Measurements from ENCODE around the gene ADORA2B. TPM values are rescaled to one million over a fixed set of nuclear protein-coding genes. Genes with fewer than 3 reads are reported as not detected.

ADORA2B gene
- total RNA-seq, 1 donor from 2014 or later, result 13.0 TPM

- TF ChIP-seq, protein P1, sequence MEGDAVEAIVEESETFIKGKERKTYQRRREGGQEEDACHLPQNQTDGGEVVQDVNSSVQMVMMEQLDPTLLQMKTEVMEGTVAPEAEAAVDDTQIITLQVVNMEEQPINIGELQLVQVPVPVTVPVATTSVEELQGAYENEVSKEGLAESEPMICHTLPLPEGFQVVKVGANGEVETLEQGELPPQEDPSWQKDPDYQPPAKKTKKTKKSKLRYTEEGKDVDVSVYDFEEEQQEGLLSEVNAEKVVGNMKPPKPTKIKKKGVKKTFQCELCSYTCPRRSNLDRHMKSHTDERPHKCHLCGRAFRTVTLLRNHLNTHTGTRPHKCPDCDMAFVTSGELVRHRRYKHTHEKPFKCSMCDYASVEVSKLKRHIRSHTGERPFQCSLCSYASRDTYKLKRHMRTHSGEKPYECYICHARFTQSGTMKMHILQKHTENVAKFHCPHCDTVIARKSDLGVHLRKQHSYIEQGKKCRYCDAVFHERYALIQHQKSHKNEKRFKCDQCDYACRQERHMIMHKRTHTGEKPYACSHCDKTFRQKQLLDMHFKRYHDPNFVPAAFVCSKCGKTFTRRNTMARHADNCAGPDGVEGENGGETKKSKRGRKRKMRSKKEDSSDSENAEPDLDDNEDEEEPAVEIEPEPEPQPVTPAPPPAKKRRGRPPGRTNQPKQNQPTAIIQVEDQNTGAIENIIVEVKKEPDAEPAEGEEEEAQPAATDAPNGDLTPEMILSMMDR (IDR thresholded peaks at IDR 0.05; ENCODE audit: insufficient read depth, low read length, poor library complexity, severe bottlenecking), result no peak
- no peak overlapping the region for H3K4me3 ChIP-seq (ENCODE audit: low read depth, low read length)
- no peaks in the 10 kb centered on the region for H3K27me3 ChIP-seq (ENCODE audit: control insufficient read depth, insufficient read depth, low read length)
- no peaks in the 10 kb centered on the region for H3K36me3 ChIP-seq (ENCODE audit: control insufficient read depth, insufficient read depth, low read length)
- no peak for DNase-seq (ENCODE audit: low read depth)
Measured at GRCh38 chr17:15967706-15968399, 22.9 kb downstream of the ADORA2B start.

GRCh38 chr17:15969463-15969862 lies 24.5 kb downstream of the ADORA2B start:
- H3K4me3 ChIP-seq (ENCODE audit: low read depth, low read length), result no peak overlapping the region
- no peaks in the 10 kb centered on the region for H3K36me3 ChIP-seq (ENCODE audit: control insufficient read depth, insufficient read depth, low read length)
- no peak for DNase-seq (ENCODE audit: low read depth)
- TF ChIP-seq, protein P1 (IDR thresholded peaks at IDR 0.05; ENCODE audit: insufficient read depth, low read length, poor library complexity, severe bottlenecking), result no peak
- no peaks in the 10 kb centered on the region for H3K27me3 ChIP-seq (ENCODE audit: control insufficient read depth, insufficient read depth, low read length)

GRCh38 chr17:15970500-15970899 lies 25.6 kb downstream of the ADORA2B start:
- Histone ChIP-seq H3K36me3 (ENCODE audit: control insufficient read depth, insufficient read depth, low read length) (peaks cover 2% of the 10 kb centered on the region), H3K27me3 (ENCODE audit: control insufficient read depth, insufficient read depth, low read length) (no peaks in the 10 kb centered on the region), H3K4me3 (ENCODE audit: low read depth, low read length) (no peak overlapping the region)
- TF ChIP-seq, protein P1 (IDR thresholded peaks at IDR 0.05; ENCODE audit: insufficient read depth, low read length, poor library complexity, severe bottlenecking), result no peak
- DNase-seq (ENCODE audit: low read depth), result no peak

- Histone ChIP-seq H3K4me3 (ENCODE audit: low read depth, low read length) (no peak overlapping the region), H3K27me3 (ENCODE audit: control insufficient read depth, insufficient read depth, low read length) (no peaks in the 10 kb centered on the region), H3K36me3 (ENCODE audit: control insufficient read depth, insufficient read depth, low read length) (peaks cover 2% of the 10 kb centered on the region)
- DNase-seq (ENCODE audit: low read depth), result no peak
- TF ChIP-seq, protein P1 (IDR thresholded peaks at IDR 0.05; ENCODE audit: insufficient read depth, low read length, poor library complexity, severe bottlenecking), result no peak
Measured at GRCh38 chr17:15971098-15971678, 26.3 kb downstream of the ADORA2B start.

GRCh38 chr17:15971882-15972281 lies 27.0 kb downstream of the ADORA2B start:
- DNase-seq (ENCODE audit: low read depth), result no peak
- no peak overlapping the region for H3K4me3 ChIP-seq (ENCODE audit: low read depth, low read length)
- no peaks in the 10 kb centered on the region for H3K27me3 ChIP-seq (ENCODE audit: control insufficient read depth, insufficient read depth, low read length)
- TF ChIP-seq, protein P1 (IDR thresholded peaks at IDR 0.05; ENCODE audit: insufficient read depth, low read length, poor library complexity, severe bottlenecking), result no peak
- peaks cover 2% of the 10 kb centered on the region for H3K36me3 ChIP-seq (ENCODE audit: control insufficient read depth, insufficient read depth, low read length)
